GM19455 (cell line): Measurements from ENCODE around the gene VPREB3.

Source experiments
- ATAC-seq: cut with Tn5 transposase; IDR thresholded peaks from one replicate; pipeline ENCODE4 v1.9.1; 2021; ENCODE audit not compliant: unreplicated experiment

VPREB3 gene

GRCh38 chr22:23704062-23704461 is 50.2 kb downstream of the VPREB3 start:
- no peak for ATAC-seq
